ENCODE results near the gene KIR3DL3. TPM values are rescaled to one million over a fixed set of nuclear protein-coding genes. Genes with fewer than 3 reads are reported as not detected.

KIR3DL3 gene
- total and polyA plus RNA-seq, 4 donors = not detected

DNA sequence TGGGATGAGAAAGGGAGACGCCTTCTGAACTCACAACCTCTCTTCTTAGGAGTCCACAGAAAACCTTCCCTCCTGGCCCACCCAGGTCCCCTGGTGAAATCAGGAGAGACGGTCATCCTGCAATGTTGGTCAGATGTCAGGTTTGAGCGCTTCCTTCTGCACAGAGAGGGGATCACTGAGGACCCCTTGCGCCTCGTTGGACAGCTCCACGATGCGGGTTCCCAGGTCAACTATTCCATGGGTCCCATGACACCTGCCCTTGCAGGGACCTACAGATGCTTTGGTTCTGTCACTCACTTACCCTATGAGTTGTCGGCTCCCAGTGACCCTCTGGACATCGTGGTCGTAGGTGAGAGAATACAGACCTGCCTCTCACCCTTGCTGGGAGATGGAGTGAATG lies 3.3 kb downstream of the KIR3DL3 start:
- H3K9ac ChIP-seq (ENCODE audit: insufficient read depth in 1 of 2, low read length in 2 of 2) = no peak overlapping the region
- no peaks in the 10 kb centered on the region for H3K4me1 ChIP-seq (ENCODE audit: control insufficient read depth in 5 of 5, insufficient read depth in 5 of 5, low read length in 5 of 5)
- DNase-seq (no peak), ATAC-seq (ENCODE audit: insufficient read depth, low FRiP score) (no peak)
- H3K36me3 ChIP-seq (ENCODE audit: control insufficient read depth in 4 of 4, insufficient read depth in 4 of 4, low read length in 4 of 4) = no peaks in the 10 kb centered on the region
- no peak overlapping the region for H3K27ac ChIP-seq (ENCODE audit: low read depth in 1 of 2, low read length in 1 of 2)
- TF ChIP-seq, protein P1, sequence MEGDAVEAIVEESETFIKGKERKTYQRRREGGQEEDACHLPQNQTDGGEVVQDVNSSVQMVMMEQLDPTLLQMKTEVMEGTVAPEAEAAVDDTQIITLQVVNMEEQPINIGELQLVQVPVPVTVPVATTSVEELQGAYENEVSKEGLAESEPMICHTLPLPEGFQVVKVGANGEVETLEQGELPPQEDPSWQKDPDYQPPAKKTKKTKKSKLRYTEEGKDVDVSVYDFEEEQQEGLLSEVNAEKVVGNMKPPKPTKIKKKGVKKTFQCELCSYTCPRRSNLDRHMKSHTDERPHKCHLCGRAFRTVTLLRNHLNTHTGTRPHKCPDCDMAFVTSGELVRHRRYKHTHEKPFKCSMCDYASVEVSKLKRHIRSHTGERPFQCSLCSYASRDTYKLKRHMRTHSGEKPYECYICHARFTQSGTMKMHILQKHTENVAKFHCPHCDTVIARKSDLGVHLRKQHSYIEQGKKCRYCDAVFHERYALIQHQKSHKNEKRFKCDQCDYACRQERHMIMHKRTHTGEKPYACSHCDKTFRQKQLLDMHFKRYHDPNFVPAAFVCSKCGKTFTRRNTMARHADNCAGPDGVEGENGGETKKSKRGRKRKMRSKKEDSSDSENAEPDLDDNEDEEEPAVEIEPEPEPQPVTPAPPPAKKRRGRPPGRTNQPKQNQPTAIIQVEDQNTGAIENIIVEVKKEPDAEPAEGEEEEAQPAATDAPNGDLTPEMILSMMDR (IDR thresholded peaks at IDR 0.05; ENCODE audit: control extremely low read depth, extremely low read depth) = no peak
- no peaks in the 10 kb centered on the region for H3K27me3 ChIP-seq (ENCODE audit: control insufficient read depth in 3 of 3, insufficient read depth in 3 of 3, low read length in 2 of 3)
- no peak overlapping the region for H3K4me3 ChIP-seq
- peaks cover 0 to 17% (median 4%) of the 10 kb centered on the region in 4 donors for H3K9me3 ChIP-seq (ENCODE audit: control insufficient read depth in 4 of 4, insufficient read depth in 3 of 4, low read length in 3 of 4)
- 76 to 83% methylated on average over 10 of the region's 10 CpGs for WGBS, 2 donors

DNA sequence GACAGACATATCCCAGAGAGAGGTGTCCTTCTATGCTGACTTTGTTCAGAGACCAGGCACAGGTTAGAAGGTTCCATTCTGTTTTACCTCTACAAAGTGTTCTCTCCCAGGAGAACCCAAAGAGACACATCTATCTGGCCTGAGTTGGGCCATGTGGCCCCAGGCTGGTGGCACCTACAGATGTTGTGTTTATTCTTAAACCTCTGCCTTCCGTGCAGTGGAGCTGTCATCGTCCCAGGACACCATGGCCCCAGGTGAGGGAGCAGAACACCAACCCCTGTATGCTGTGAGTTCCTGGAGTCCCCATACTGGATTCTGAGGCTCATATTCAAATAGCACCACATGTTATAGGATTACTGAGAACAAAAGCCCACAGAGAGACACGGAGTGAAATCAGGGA lies 3.9 kb downstream of the KIR3DL3 start:
- Histone ChIP-seq H3K9ac (ENCODE audit: insufficient read depth in 1 of 2, low read length in 2 of 2) (no peak overlapping the region), H3K27ac (ENCODE audit: low read depth in 1 of 2, low read length in 1 of 2) (no peak overlapping the region), H3K4me3 (no peak overlapping the region), H3K4me1 (ENCODE audit: control insufficient read depth in 5 of 5, insufficient read depth in 5 of 5, low read length in 5 of 5) (no peaks in the 10 kb centered on the region), H3K36me3 (ENCODE audit: control insufficient read depth in 4 of 4, insufficient read depth in 4 of 4, low read length in 4 of 4) (no peaks in the 10 kb centered on the region), H3K27me3 (ENCODE audit: control insufficient read depth in 3 of 3, insufficient read depth in 3 of 3, low read length in 2 of 3) (no peaks in the 10 kb centered on the region), H3K9me3 (ENCODE audit: control insufficient read depth in 4 of 4, insufficient read depth in 3 of 4, low read length in 3 of 4) (peaks cover 0 to 19% (median 4%) of the 10 kb centered on the region in 4 donors)
- ATAC-seq (ENCODE audit: insufficient read depth, low FRiP score) (no peak), DNase-seq (no peak)
- TF ChIP-seq, protein P1 (IDR thresholded peaks at IDR 0.05; ENCODE audit: control extremely low read depth, extremely low read depth) = no peak
- 53 to 56% methylated on average over 3 of the region's 3 CpGs for WGBS, 2 donors

- TF ChIP-seq, protein P1 (IDR thresholded peaks at IDR 0.05; ENCODE audit: control extremely low read depth, extremely low read depth) = no peak
- Histone ChIP-seq H3K9me3 (ENCODE audit: control insufficient read depth in 4 of 4, insufficient read depth in 3 of 4, low read length in 3 of 4) (peaks cover 0 to 19% (median 6%) of the 10 kb centered on the region in 4 donors), H3K9ac (ENCODE audit: insufficient read depth in 1 of 2, low read length in 2 of 2) (no peak overlapping the region), H3K4me1 (ENCODE audit: control insufficient read depth in 5 of 5, insufficient read depth in 5 of 5, low read length in 5 of 5) (no peaks in the 10 kb centered on the region), H3K36me3 (ENCODE audit: control insufficient read depth in 4 of 4, insufficient read depth in 4 of 4, low read length in 4 of 4) (no peaks in the 10 kb centered on the region), H3K27me3 (ENCODE audit: control insufficient read depth in 3 of 3, insufficient read depth in 3 of 3, low read length in 2 of 3) (no peaks in the 10 kb centered on the region), H3K4me3 (no peak overlapping the region), H3K27ac (ENCODE audit: low read depth in 1 of 2, low read length in 1 of 2) (no peak overlapping the region)
- WGBS, 2 donors = 67 to 78% methylated on average over 15 of the region's 15 CpGs
- ATAC-seq (ENCODE audit: insufficient read depth, low FRiP score) (no peak), DNase-seq (no peak)
Measured at GRCh38 chr19:54729416-54730188, 5.4 kb downstream of the KIR3DL3 start.

Data from lung (tissue), 12 donors.